OCI-LY7 (cell line): ENCODE results near the gene AKT3. TPM values are rescaled to one million over a fixed set of nuclear protein-coding genes. Genes with fewer than 3 reads are reported as not detected.

Experiments
- BruUV-seq: library from RNA; stranded (reverse); fragments of 400-500 nt; replicated peaks from 2 replicates; lab custom pipeline; 2021; lab: Mats Ljungman, UMichigan
- CTCF ChIA-PET: fragments of 300-600 bp; sonication (Branson Sonifier 250); formaldehyde crosslinking; loops from one replicate; lab custom pipeline; 2022; ENCODE audit warnings: antibody characterized with exemption; ENCODE audit not compliant: unreplicated experiment; lab: Charles Lee
- POLR2A ChIA-PET: fragments of 300-600 bp; sonication (Branson Sonifier 250); formaldehyde crosslinking; loops from one replicate; lab custom pipeline; 2022; ENCODE audit warnings: antibody characterized with exemption; lab: Charles Lee
- DNase-seq: peaks from one replicate; pipeline ENCODE4 v3.0.0-alpha.2; 2015; ENCODE audit warnings: low spot score
- H2AFZ ChIP-seq: fragments of 200-600 bp; sonication (generic), shearing (Covaris generic); 2 replicates; pipeline ENCODE4 v1.6.1; 2014; ENCODE audit warnings: mild to moderate bottlenecking, antibody characterized with exemption, low read length, moderate library complexity
- H3K27ac ChIP-seq: fragments of 200-600 bp; sonication (generic); 2 replicates; pipeline ENCODE4 v1.5.1; 2014; ENCODE audit warnings: mixed run types, low read depth, mild to moderate bottlenecking, moderate library complexity, low read length, inconsistent platforms; ENCODE audit not compliant: poor library complexity, severe bottlenecking
- H3K36me3 ChIP-seq: fragments of 200-600 bp; sonication (generic); 2 replicates; pipeline ENCODE4 v1.6.1; 2014; ENCODE audit warnings: mild to moderate bottlenecking, antibody characterized with exemption, low read length, moderate library complexity, mixed read lengths; ENCODE audit not compliant: insufficient read depth
- H3K4me1 ChIP-seq: fragments of 200-600 bp; sonication (generic); 2 replicates; pipeline ENCODE4 v1.5.1; 2014; ENCODE audit warnings: mild to moderate bottlenecking, low read length; ENCODE audit not compliant: insufficient read depth, poor library complexity, severe bottlenecking
- H3K4me2 ChIP-seq: fragments of 200-600 bp; sonication (generic); 2 replicates; pipeline ENCODE4 v1.6.1; 2014; ENCODE audit warnings: mild to moderate bottlenecking, low read length
- H3K4me3 ChIP-seq: fragments of 200-600 bp; sonication (generic); 2 replicates; pipeline ENCODE4 v1.5.1; 2014; ENCODE audit warnings: mild to moderate bottlenecking, low read depth, low read length; ENCODE audit not compliant: poor library complexity, severe bottlenecking
- H3K79me2 ChIP-seq: fragments of 200-600 bp; sonication (generic); 2 replicates; pipeline ENCODE4 v1.6.1; 2016; ENCODE audit warnings: low read depth, mild to moderate bottlenecking, low read length, moderate library complexity, mixed read lengths; ENCODE audit not compliant: insufficient read depth
- H3K9me2 ChIP-seq: fragments of 200-600 bp; sonication (generic); 2 replicates; pipeline ENCODE4 v1.6.1; 2016; ENCODE audit warnings: mild to moderate bottlenecking, low read length, mixed read lengths; ENCODE audit not compliant: insufficient read depth
- H3K9me3 ChIP-seq: fragments of 200-600 bp; sonication (generic); 2 replicates; pipeline ENCODE4 v1.6.1; 2014; ENCODE audit warnings: mild to moderate bottlenecking, mixed run types, low read length, mixed read lengths
- H4K20me1 ChIP-seq: fragments of 200-600 bp; sonication (generic); 2 replicates; pipeline ENCODE4 v1.6.1; 2014; ENCODE audit warnings: mild to moderate bottlenecking, antibody characterized with exemption, low read length, moderate library complexity, mixed read lengths; ENCODE audit not compliant: insufficient read depth
- EZH2phosphoT487 ChIP-seq: fragments of 200-600 bp; sonication (generic); IDR thresholded peaks from 2 replicates; pipeline ENCODE4 v1.6.1; 2018; ENCODE audit warnings: low read depth, borderline replicate concordance, mild to moderate bottlenecking, mixed run types, antibody characterized with exemption, low read length, moderate library complexity, mixed read lengths
- intact Hi-C: fragments of 100-400 bp; cut with micrococcal nuclease; formaldehyde crosslinking; loops from one replicate; pipeline ENCODE4 v1.10.0; 2022; ENCODE audit not compliant: unreplicated experiment
- total RNA-seq, 2 experiments: library from RNA; depleted of rRNA in 1 of 2; stranded (reverse); fragments of >200 nt in 1 of 2; shearing (Covaris generic) in 1 of 2; gene quantifications; 2 replicates each; pipeline ENCODE4 v1.2.3, GENCODE V29; 2014 to 2022
- TF ChIP-seq, protein P1 (sequence below): fragments of 200-600 bp; sonication (generic); conservative IDR thresholded peaks from 2 replicates; pipeline ENCODE4 v1.5.1; 2014; ENCODE audit warnings: mild to moderate bottlenecking, antibody characterized with exemption, low read length, moderate library complexity, mixed read lengths

The AKT3 gene
- total RNA-seq, 2 experiments from 2014 or later = 0.29 TPM; not detected in 1

DNA sequence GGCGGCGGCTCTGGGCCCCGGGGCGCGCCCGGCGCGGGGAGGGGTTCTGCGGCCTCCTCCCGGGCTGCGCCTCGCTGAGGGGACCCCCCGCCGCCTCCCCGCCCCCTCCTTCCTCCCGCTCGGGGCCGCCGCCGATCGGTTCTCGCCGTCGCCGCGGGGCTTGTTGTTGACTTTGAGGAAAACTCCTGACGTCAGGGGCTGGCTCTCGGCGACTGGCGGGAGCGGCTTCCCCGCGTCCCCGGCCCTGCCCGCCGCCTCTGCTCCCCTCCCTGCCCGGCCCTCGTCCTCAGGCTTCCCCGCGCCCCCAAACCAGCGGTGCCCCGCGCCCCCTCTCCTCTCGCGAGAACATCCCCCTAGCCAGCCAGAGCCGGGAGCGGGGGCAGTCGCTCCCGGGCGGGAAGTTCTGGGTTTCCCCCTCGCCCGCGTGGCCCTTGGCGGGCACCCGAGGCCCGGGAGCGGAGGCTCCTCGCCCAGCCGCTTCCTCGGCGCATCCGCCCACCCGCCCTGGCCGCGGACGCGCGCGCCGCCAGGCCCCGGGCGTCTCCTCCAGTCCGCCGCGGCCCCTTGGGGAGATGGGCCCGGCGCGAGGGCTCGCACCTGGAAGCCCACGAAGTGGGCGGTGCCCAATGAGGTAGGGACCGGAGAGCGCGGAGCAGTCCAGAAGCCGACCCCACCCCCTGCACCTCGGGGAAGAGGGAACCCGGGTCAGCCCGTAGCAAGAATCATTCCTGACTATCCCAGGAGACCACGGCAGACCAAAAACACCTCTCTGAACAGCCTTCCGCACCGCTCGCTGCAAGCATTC lies 611 bp upstream of the AKT3 start:
- intact Hi-C loops = no loop called here
- no peaks in the 10 kb centered on the region for H3K79me2 ChIP-seq
- no peaks in the 10 kb centered on the region for H3K9me3 ChIP-seq
- POLR2A ChIA-PET = interaction anchor here (0.7 kb wide), 1 partner anchor 428 kb away, joined by 4 read pairs; no protein-coding TSS in a partner anchor
- BruUV-seq = no TSS peak
- H2AFZ ChIP-seq = peak overlapping the region; percentile 74; the same call in 1 of the 2 replicates
- no peak overlapping the region for H3K27ac ChIP-seq
- H3K4me2 ChIP-seq = peak overlapping the region; percentile 81
- no peaks in the 10 kb centered on the region for H3K36me3 ChIP-seq
- CTCF ChIA-PET = no interaction called here
- H4K20me1 ChIP-seq = no peaks in the 10 kb centered on the region
- H3K4me1 ChIP-seq = no peaks in the 10 kb centered on the region
- no peak for TF ChIP-seq EZH2phosphoT487
- H3K4me3 ChIP-seq = peak overlapping the region; percentile 69
- H3K9me2 ChIP-seq = no peaks in the 10 kb centered on the region
- DNase-seq = peak; percentile 30

- no peak for DNase-seq
- ChIA-PET CTCF (no interaction called here), POLR2A (interaction anchor here (0.7 kb wide), 1 partner anchor 429 kb away, joined by 4 read pairs; no protein-coding TSS in a partner anchor)
- Histone ChIP-seq H2AFZ (no peak overlapping the region), H3K4me1 (no peaks in the 10 kb centered on the region), H3K27ac (no peak overlapping the region), H3K9me3 (no peaks in the 10 kb centered on the region), H3K4me3 (peak overlapping the region; percentile 69), H3K9me2 (no peaks in the 10 kb centered on the region), H3K36me3 (no peaks in the 10 kb centered on the region), H4K20me1 (no peaks in the 10 kb centered on the region), H3K79me2 (no peaks in the 10 kb centered on the region), H3K4me2 (peak overlapping the region; percentile 81; the same call in 1 of the 2 replicates)
- no peak for TF ChIP-seq EZH2phosphoT487
- TF ChIP-seq, protein P1, sequence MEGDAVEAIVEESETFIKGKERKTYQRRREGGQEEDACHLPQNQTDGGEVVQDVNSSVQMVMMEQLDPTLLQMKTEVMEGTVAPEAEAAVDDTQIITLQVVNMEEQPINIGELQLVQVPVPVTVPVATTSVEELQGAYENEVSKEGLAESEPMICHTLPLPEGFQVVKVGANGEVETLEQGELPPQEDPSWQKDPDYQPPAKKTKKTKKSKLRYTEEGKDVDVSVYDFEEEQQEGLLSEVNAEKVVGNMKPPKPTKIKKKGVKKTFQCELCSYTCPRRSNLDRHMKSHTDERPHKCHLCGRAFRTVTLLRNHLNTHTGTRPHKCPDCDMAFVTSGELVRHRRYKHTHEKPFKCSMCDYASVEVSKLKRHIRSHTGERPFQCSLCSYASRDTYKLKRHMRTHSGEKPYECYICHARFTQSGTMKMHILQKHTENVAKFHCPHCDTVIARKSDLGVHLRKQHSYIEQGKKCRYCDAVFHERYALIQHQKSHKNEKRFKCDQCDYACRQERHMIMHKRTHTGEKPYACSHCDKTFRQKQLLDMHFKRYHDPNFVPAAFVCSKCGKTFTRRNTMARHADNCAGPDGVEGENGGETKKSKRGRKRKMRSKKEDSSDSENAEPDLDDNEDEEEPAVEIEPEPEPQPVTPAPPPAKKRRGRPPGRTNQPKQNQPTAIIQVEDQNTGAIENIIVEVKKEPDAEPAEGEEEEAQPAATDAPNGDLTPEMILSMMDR = no peak
- BruUV-seq = no TSS peak
- intact Hi-C loops = no loop called here
Observed at GRCh38 chr1:243849421-243850201, 432 bp downstream of the AKT3 start.

- H3K9me3 ChIP-seq = no peaks in the 10 kb centered on the region
- H4K20me1 ChIP-seq = no peaks in the 10 kb centered on the region
- no peak overlapping the region for H3K4me3 ChIP-seq
- H2AFZ ChIP-seq = no peak overlapping the region
- no peak for DNase-seq
- TF ChIP-seq, protein P1 = no peak
- no peak for TF ChIP-seq EZH2phosphoT487
- H3K79me2 ChIP-seq = no peaks in the 10 kb centered on the region
- H3K9me2 ChIP-seq = no peaks in the 10 kb centered on the region
- intact Hi-C loops = no loop called here
- no TSS peak for BruUV-seq
- H3K36me3 ChIP-seq = no peaks in the 10 kb centered on the region
- POLR2A ChIA-PET = no interaction called here
- no peak overlapping the region for H3K27ac ChIP-seq
- no peak overlapping the region for H3K4me2 ChIP-seq
- CTCF ChIA-PET = no interaction called here
- no peaks in the 10 kb centered on the region for H3K4me1 ChIP-seq
Observed at GRCh38 chr1:243848858-243849420, 1.1 kb downstream of the AKT3 start.
